A549 (cell line): ENCODE measurements around the gene LRRC14B.

Experiments used
- EP300 ChIP-seq, 2 experiments: fragments of >200 bp; sonication (Bioruptor Twin); formaldehyde crosslinking; IDR thresholded peaks; 2 replicates in 1 of 2; 3 replicates in 1 of 2; pipeline ENCODE4 v1.6.1; 2016 to 2017
- MAZ ChIP-seq: fragments of 150-350 bp; IDR thresholded peaks from 2 replicates; pipeline ENCODE4 v1.6.1; 2014; ENCODE audit warnings: antibody characterized with exemption, low read depth, low read length, borderline replicate concordance
- NR3C1 ChIP-seq: fragments of >200 bp; sonication (Bioruptor Twin); formaldehyde crosslinking; IDR thresholded peaks from 3 replicates; pipeline ENCODE4 v1.6.1; 2017
- POLR2A ChIP-seq: IDR thresholded peaks from 2 replicates; pipeline ENCODE4 v1.6.1; 2012; ENCODE audit warnings: mild to moderate bottlenecking, low read length
- RAD21 ChIP-seq, 2 experiments: fragments of >200 bp in 1 of 2; sonication (Bioruptor Twin) in 1 of 2; formaldehyde crosslinking in 1 of 2; IDR thresholded peaks in 1 of 2; conservative IDR thresholded peaks in 1 of 2; 2 replicates in 1 of 2; 3 replicates in 1 of 2; pipeline ENCODE4 v1.6.1; 2012 to 2018; ENCODE audit warnings: inconsistent platforms in 1 of 2
- TF ChIP-seq, protein P1 (sequence below): fragments of >200 bp; sonication (Bioruptor Twin); formaldehyde crosslinking; IDR thresholded peaks from 3 replicates; pipeline ENCODE4 v1.5.1; 2016

DNA sequence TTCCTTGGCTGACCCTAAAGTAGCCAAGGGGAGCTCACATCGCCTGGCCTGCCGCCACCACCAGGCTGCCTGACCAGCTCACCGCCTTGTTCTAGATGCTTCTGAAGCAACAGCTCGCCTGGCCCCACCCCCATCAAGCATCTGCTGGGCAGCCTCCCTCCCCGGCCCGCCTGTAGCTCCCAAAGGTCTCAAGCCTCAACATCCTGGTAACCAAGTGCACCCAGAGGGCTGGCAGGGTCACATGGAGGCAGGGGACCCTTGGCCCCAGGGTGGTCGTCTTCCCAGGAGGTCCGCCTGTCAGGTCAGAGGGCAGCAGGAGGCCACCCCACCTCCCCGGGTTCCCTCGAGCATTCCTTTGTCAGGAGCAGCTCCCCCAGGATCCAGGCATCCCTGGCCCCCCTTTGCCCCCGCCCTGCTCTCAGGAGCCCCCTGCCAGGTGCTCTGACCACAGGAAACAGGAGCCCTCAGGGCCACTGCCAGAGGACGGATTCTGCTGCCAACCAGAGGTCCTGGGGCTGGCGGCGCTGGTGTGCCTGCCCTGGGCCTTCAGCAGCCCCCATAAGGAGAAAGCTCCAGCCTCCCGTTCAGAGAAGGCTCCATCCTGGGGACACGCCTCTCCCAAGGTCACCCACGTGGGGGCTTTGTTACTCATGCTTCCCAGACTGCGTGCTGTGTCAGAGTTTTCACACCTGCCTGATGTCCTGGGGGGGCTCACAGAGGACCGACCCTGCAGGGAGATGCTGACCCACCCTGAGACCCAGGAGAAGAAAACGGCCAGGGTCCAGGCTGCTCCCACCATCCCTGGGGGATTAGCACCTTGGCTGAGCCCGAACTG is 3.5 kb upstream of the LRRC14B start:
- TF ChIP-seq, protein P1, sequence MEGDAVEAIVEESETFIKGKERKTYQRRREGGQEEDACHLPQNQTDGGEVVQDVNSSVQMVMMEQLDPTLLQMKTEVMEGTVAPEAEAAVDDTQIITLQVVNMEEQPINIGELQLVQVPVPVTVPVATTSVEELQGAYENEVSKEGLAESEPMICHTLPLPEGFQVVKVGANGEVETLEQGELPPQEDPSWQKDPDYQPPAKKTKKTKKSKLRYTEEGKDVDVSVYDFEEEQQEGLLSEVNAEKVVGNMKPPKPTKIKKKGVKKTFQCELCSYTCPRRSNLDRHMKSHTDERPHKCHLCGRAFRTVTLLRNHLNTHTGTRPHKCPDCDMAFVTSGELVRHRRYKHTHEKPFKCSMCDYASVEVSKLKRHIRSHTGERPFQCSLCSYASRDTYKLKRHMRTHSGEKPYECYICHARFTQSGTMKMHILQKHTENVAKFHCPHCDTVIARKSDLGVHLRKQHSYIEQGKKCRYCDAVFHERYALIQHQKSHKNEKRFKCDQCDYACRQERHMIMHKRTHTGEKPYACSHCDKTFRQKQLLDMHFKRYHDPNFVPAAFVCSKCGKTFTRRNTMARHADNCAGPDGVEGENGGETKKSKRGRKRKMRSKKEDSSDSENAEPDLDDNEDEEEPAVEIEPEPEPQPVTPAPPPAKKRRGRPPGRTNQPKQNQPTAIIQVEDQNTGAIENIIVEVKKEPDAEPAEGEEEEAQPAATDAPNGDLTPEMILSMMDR: no peak
- TF ChIP-seq EP300 (IDR thresholded peaks at IDR 0.05): no peak
- no peak for TF ChIP-seq NR3C1
- TF ChIP-seq RAD21 (conservative IDR thresholded peaks at IDR 0.05 in 1 of 2, IDR thresholded peaks at IDR 0.05 in 1 of 2): no peak
- TF ChIP-seq POLR2A: no peak
- TF ChIP-seq MAZ: no peak
